H1 (cell line): Measurements from ENCODE around the gene ELMO3.

ENCODE experiments used
- EP300 ChIP-seq, 2 experiments: IDR thresholded peaks; 1 replicate in 1 of 2; 2 replicates in 1 of 2; pipeline ENCODE4 v1.6.1; 2011 to 2012; ENCODE audit warnings: low read depth in 2 of 2, low read length in 2 of 2, mild to moderate bottlenecking in 2 of 2, borderline replicate concordance in 1 of 2, inconsistent platforms in 1 of 2, moderate library complexity in 1 of 2
- KDM1A ChIP-seq: fragments of 200-600, 300-600 bp; sonication (generic); IDR thresholded peaks from 2 replicates; pipeline ENCODE4 v1.7.1; 2016; ENCODE audit warnings: mild to moderate bottlenecking, low read length, borderline replicate concordance
- NANOG ChIP-seq: IDR thresholded peaks from 2 replicates; pipeline ENCODE4 v1.6.1; 2011; ENCODE audit warnings: low read length, low read depth, mild to moderate bottlenecking, inconsistent platforms; ENCODE audit not compliant: insufficient read depth, poor library complexity, severe bottlenecking
- PHF8 ChIP-seq: fragments of 200-600 bp; sonication (generic); conservative IDR thresholded peaks from 2 replicates; pipeline ENCODE4 v1.7.1; 2012; ENCODE audit warnings: low read depth, mild to moderate bottlenecking, inconsistent platforms, low read length, moderate library complexity
- RFX5 ChIP-seq: IDR thresholded peaks from 2 replicates; pipeline ENCODE4 v1.6.1; 2011; ENCODE audit warnings: low read depth, low read length, improper control_type of control experiment, borderline replicate concordance
- SP2 ChIP-seq: IDR thresholded peaks from 2 replicates; pipeline ENCODE4 v1.6.1; 2012; ENCODE audit warnings: mild to moderate bottlenecking, low read length, inconsistent platforms
- TEAD4 ChIP-seq: IDR thresholded peaks from 2 replicates; pipeline ENCODE4 v1.6.1; 2012; ENCODE audit warnings: low read depth, low read length, inconsistent platforms, mixed read lengths
- YY1 ChIP-seq: IDR thresholded peaks from 2 replicates; pipeline ENCODE4 v1.6.1; 2011; ENCODE audit warnings: low read depth, mild to moderate bottlenecking, low read length
- TF ChIP-seq, protein P1 (sequence below): IDR thresholded peaks from 2 replicates; pipeline ENCODE4 v1.6.1; 2012; ENCODE audit warnings: inconsistent platforms
- TF ChIP-seq, protein P2 (sequence below), 3 experiments: IDR thresholded peaks; 1 replicate in 2 of 3; 2 replicates in 1 of 3; pipeline versions ENCODE4 v1.5.1 to v1.6.1; 2011; ENCODE audit warnings: low read length in 3 of 3, mild to moderate bottlenecking in 3 of 3, inconsistent platforms in 2 of 3, low read depth in 1 of 3, moderate library complexity in 1 of 3; ENCODE audit not compliant: insufficient read depth in 1 of 3; ENCODE audit errors: control extremely low read depth in 1 of 3

DNA sequence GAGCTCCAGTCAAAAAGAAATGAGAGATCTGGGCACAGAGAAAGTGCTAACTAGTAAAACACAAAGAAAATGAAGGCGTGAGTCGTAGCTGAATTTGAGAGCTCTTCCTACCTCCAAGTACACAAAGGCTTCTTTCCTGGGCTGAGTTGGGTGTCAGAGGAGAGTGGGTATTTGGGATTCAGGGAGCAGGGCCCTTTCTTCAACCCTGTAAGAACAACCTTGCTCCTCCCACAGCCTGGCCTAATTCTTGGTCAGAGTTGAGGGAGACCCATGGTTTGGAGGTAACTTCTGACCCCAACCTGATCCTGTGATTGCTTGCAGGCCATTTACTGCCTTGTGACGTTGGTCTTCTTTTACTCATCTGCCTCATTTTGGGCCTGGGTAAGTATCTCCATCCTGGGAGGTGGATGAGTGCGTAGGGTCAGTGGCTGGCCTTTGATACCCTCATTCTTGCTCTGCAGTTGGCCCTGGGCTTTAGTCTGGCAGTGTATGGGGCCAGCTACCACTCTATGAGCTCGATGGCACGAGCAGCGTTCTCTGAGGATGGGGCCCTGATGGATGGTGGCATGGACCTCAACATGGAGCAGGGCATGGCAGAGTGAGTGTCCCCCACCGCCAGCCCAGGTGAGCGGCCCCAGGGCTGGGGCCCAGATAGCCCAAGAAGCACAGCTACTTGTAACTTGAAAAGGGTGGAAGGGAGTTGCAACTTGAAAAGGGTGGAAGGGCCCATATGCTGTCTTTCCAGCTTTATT lies 29.3 kb downstream of the ELMO3 start:
- TF ChIP-seq NANOG: no peak
- TF ChIP-seq, protein P1, sequence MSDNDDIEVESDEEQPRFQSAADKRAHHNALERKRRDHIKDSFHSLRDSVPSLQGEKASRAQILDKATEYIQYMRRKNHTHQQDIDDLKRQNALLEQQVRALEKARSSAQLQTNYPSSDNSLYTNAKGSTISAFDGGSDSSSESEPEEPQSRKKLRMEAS: no peak
- no peak for TF ChIP-seq SP2
- no peak for TF ChIP-seq YY1
- TF ChIP-seq RFX5: no peak
- no peak for TF ChIP-seq EP300 (IDR thresholded peaks at IDR 0.05; ENCODE audit: borderline replicate concordance in 1 of 2, low read depth in 2 of 2, low read length in 2 of 2)
- TF ChIP-seq TEAD4: no peak
- TF ChIP-seq, protein P2, sequence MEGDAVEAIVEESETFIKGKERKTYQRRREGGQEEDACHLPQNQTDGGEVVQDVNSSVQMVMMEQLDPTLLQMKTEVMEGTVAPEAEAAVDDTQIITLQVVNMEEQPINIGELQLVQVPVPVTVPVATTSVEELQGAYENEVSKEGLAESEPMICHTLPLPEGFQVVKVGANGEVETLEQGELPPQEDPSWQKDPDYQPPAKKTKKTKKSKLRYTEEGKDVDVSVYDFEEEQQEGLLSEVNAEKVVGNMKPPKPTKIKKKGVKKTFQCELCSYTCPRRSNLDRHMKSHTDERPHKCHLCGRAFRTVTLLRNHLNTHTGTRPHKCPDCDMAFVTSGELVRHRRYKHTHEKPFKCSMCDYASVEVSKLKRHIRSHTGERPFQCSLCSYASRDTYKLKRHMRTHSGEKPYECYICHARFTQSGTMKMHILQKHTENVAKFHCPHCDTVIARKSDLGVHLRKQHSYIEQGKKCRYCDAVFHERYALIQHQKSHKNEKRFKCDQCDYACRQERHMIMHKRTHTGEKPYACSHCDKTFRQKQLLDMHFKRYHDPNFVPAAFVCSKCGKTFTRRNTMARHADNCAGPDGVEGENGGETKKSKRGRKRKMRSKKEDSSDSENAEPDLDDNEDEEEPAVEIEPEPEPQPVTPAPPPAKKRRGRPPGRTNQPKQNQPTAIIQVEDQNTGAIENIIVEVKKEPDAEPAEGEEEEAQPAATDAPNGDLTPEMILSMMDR (IDR thresholded peaks at IDR 0.05; ENCODE audit: control extremely low read depth in 1 of 3, insufficient read depth in 1 of 3, low read depth in 1 of 3, low read length in 3 of 3): no peak
- no peak for TF ChIP-seq KDM1A
- TF ChIP-seq PHF8: no peak
